Ascending aorta (tissue), 2 donors: ENCODE measurements around the gene PTPRN2. TPM values are rescaled to one million over a fixed set of nuclear protein-coding genes. Genes with fewer than 3 reads are reported as not detected.

ENCODE experiments used
- DNase-seq, 2 donors: peaks; one replicate each; pipeline ENCODE4 v3.0.0-alpha.2; 2019; ENCODE audit warnings: low spot score in 2 of 2
- H3K27ac ChIP-seq, 2 donors: fragments of 200-600 bp; sonication (generic); one replicate each; pipeline ENCODE4 v1.5.1; 2016 to 2017; ENCODE audit warnings: mild to moderate bottlenecking in 1 of 2
- H3K27me3 ChIP-seq: fragments of 200-600 bp; sonication (generic); one replicate; pipeline ENCODE4 v1.5.1; 2017
- H3K36me3 ChIP-seq, 2 donors: fragments of 200-600 bp; sonication (generic); one replicate each; pipeline ENCODE4 v1.5.1; 2016
- H3K4me1 ChIP-seq, 2 donors: fragments of 200-600 bp; sonication (generic); one replicate each; pipeline ENCODE4 v1.5.1; 2016 to 2017; ENCODE audit warnings: mild to moderate bottlenecking in 1 of 2
- H3K4me3 ChIP-seq, 2 donors: fragments of 200-600 bp; sonication (generic); one replicate each; pipeline ENCODE4 v1.5.1; 2016 to 2017; ENCODE audit warnings: mild to moderate bottlenecking in 1 of 2
- H3K9me3 ChIP-seq, 2 donors: fragments of 200-600 bp; sonication (generic); one replicate each; pipeline ENCODE4 v1.5.1; 2016
- intact Hi-C: fragments of 100-400 bp; cut with DNase I; formaldehyde crosslinking; loops from one replicate; pipeline ENCODE4 v1.15.1; 2023
- total RNA-seq: library from RNA; depleted of rRNA; stranded (reverse); fragments of >200 nt; gene quantifications from one replicate; pipeline ENCODE4 v1.1.0, GENCODE V29; 2016
- TF ChIP-seq, protein P1 (sequence below), 3 experiments: fragments of 200-600 bp in 2 of 3; fragments of 450-650 bp in 1 of 3; sonication (generic) in 2 of 3; IDR thresholded peaks; one replicate each; pipeline ENCODE4 v1.5.1; 2016 to 2019; ENCODE audit warnings: antibody characterized with exemption in 3 of 3, mild to moderate bottlenecking in 1 of 3, moderate library complexity in 1 of 3

Gene PTPRN2
- total RNA-seq, 1 donor from 2014 or later: 7.3 TPM

DNA sequence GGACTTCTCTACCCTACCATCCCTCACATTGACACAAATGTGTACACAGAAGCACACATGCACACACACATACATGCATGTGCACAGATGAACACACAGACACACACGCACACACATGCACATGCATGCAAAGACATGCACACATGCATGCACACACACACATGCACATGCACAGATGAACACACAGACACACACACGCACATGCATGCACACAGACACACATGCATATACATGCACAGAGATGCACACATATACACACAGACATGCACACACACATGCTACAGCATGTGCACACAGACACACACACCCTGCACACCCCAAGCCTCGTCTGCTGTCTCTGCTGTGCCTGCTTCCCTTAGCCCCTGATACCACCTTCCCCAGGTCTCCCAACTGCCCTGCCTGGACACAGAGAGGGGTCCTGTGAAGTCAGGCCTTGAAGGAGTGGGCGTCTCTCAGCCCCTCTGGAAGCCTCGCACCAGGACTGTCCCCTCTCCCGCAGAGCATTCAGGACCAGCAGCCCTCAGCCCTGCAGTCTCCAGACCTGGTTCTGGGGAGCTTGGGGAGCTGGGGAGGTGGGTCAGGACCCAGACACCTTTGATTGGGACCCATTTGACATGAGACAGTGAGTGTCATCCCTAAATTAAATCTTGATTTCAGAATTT lies 1069.0 kb downstream of the PTPRN2 start:
- Histone ChIP-seq H3K36me3 (no peaks in the 10 kb centered on the region), H3K9me3 (no peaks in the 10 kb centered on the region), H3K27me3 (no peaks in the 10 kb centered on the region), H3K27ac (no peak overlapping the region), H3K4me1 (no peaks in the 10 kb centered on the region), H3K4me3 (no peak overlapping the region)
- DNase-seq: no peak
- TF ChIP-seq, protein P1, sequence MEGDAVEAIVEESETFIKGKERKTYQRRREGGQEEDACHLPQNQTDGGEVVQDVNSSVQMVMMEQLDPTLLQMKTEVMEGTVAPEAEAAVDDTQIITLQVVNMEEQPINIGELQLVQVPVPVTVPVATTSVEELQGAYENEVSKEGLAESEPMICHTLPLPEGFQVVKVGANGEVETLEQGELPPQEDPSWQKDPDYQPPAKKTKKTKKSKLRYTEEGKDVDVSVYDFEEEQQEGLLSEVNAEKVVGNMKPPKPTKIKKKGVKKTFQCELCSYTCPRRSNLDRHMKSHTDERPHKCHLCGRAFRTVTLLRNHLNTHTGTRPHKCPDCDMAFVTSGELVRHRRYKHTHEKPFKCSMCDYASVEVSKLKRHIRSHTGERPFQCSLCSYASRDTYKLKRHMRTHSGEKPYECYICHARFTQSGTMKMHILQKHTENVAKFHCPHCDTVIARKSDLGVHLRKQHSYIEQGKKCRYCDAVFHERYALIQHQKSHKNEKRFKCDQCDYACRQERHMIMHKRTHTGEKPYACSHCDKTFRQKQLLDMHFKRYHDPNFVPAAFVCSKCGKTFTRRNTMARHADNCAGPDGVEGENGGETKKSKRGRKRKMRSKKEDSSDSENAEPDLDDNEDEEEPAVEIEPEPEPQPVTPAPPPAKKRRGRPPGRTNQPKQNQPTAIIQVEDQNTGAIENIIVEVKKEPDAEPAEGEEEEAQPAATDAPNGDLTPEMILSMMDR (IDR thresholded peaks at IDR 0.05): no peak
- intact Hi-C loops: no loop called here

DNA sequence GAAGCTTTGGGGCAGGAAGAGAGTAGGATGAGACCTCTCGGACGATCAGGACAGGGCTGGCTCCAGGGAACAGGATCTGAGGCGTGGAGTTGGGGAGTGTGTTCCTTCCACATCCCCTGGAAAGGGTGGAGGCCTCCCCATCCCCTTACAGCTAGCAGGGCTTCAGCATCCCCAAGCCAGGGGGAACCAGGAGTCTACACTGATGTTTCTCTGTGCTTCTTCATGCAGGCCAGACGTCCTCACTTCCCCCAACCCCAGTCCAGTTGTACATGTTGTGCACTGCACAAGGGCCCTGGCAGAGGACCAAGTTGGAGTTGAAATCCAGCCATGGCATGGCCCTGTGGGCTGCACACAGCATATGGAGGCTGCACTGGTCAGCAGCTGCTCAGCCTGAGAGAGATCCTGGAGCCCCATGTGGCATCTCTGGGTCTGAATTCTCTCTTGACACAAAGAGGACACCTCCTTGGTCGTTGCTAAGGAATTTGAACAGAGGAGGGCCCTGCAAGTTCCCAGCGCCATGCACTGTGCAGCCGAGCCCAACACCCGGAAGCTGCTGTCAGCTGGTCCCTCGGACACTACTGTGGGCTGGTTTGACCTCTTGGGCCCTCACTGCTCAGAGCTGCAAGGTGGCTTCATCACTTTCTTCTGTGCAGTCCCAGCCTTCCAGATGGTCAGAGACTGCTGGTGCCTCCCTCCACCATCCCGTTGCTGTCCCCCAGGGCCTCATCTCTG lies 1069.7 kb downstream of the PTPRN2 start:
- intact Hi-C loops: no loop called here
- no peaks in the 10 kb centered on the region for H3K9me3 ChIP-seq
- DNase-seq: no peak
- H3K4me3 ChIP-seq: no peak overlapping the region
- no peak overlapping the region for H3K27ac ChIP-seq
- H3K27me3 ChIP-seq: no peaks in the 10 kb centered on the region
- H3K36me3 ChIP-seq: no peaks in the 10 kb centered on the region
- TF ChIP-seq, protein P1 (IDR thresholded peaks at IDR 0.05): no peak
- no peaks in the 10 kb centered on the region for H3K4me1 ChIP-seq

DNA sequence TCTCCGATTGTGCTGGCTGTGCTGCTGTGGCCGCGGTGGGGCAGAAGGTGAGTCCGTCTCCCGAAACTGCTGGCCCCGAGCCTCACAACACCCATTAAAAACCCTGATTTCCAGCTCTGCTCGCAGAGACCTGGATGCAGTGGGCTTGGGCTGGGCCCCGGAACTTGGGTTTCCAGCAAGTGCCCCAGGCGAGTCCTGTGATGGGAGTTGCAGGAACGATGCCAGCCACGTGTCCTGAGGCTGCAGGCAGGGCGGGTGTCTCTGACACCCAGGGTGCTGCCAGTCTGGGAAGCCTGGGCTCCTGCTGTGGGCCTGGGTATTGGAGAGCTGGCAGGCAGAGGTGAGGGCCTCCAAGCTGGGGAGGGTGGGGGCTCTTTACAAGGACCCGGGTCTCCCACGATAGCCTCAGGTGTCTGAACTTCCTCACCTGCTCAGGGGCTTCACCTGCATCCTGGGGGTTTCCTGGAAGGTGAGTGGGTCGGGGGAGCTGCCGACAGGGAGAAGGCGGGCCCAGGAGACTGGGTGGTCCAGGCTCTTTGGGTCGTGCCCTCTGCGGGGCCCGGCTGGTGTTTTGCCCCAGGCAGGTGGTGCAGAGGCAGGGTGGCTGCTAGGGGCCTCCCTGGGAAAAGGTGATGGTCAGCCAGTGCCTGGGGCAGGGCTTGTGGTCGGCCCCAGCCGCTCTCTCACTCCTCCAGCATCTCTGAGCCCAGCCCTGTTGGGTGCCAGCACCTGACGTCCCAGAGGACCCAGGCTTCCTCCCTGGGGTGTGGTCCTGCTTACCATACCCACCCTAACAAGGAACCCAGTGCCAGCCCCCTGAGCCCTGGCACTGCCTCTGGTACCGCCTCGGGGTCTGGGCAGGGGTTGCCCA lies 1070.5 kb downstream of the PTPRN2 start:
- DNase-seq: no peak
- intact Hi-C loops: no loop called here

DNA sequence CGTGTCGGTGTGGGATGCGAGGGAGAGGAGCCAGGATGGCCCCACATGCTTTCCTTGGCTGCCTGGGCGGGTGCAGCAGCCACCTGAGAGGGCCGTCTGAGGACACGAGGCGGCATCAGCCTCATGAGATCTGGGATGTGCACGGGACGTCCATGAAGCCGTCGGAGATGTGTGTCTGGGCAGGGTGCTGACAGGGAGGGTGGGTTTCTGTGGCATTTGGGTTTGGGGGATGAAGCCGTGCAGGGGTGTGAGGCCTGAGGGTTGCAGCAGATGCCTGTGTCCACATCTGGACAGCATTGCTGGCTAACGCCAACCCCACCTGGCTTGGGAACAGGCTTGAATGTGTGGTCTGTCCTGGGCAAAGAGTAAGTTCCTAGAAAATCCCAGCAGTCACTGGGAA lies 1071.3 kb downstream of the PTPRN2 start:
- H3K9me3 ChIP-seq: no peaks in the 10 kb centered on the region
- no peaks in the 10 kb centered on the region for H3K4me1 ChIP-seq
- intact Hi-C loops: no loop called here
- no peaks in the 10 kb centered on the region for H3K36me3 ChIP-seq
- H3K27ac ChIP-seq: no peak overlapping the region
- no peaks in the 10 kb centered on the region for H3K27me3 ChIP-seq
- TF ChIP-seq, protein P1 (IDR thresholded peaks at IDR 0.05): no peak
- no peak overlapping the region for H3K4me3 ChIP-seq
- no peak for DNase-seq

More for the DNA sequence above, 1070.5 kb downstream of the PTPRN2 start:
- Histone ChIP-seq H3K4me3 (no peak overlapping the region), H3K27me3 (no peaks in the 10 kb centered on the region), H3K9me3 (no peaks in the 10 kb centered on the region), H3K36me3 (no peaks in the 10 kb centered on the region), H3K27ac (no peak overlapping the region), H3K4me1 (no peaks in the 10 kb centered on the region)
- TF ChIP-seq, protein P1 (IDR thresholded peaks at IDR 0.05): no peak

DNA sequence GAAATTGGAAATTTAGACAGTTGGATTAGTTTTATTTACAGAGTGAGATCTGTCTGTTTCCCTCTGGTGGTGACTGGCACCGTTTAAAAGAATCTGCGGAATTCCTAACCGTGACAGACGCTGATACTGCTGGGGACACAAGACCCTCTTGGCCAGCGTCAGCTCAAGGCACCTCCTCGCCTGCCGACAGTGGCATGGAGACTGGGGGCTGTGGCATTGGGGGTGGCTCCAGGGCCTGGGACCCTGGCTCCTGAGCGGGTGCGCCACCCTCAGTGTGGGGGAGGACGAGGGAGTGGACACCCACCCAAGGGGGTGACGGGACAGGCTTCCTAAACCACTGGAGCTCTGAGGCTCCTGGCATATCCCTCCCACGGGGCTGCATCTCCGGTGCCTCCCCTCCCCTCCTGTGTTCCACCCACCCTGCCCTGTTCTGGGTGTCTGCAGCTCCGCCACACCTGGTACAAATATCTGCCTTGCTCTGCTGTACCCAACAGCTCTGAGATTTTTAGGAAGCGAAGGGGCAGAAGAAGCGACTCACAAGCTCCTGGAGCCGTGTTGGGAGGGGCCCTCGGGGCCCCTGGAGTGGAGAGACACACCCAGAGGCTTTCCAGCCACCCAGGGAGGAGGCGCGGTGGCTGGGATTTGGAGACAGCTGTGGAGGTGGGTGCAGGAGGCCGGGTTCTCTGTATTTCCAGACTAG lies 1072.1 kb downstream of the PTPRN2 start:
- Histone ChIP-seq H3K27me3 (no peaks in the 10 kb centered on the region), H3K4me3 (no peak overlapping the region), H3K36me3 (no peaks in the 10 kb centered on the region), H3K27ac (no peak overlapping the region), H3K9me3 (no peaks in the 10 kb centered on the region), H3K4me1 (no peaks in the 10 kb centered on the region)
- TF ChIP-seq, protein P1 (IDR thresholded peaks at IDR 0.05): no peak
- no peak for DNase-seq
- intact Hi-C loops: no loop called here
